GM19397 (cell line): ENCODE data around the gene RNF220.

ENCODE experiments used
- ATAC-seq: cut with Tn5 transposase; IDR thresholded peaks from one replicate; pipeline ENCODE4 v1.9.1; 2021; ENCODE audit warnings: mild to moderate bottlenecking, moderate library complexity; ENCODE audit not compliant: unreplicated experiment

The RNF220 gene

GRCh38 chr1:44606701-44607281, 201.7 kb downstream of the RNF220 start:
- ATAC-seq = no peak

GRCh38 chr1:44608141-44608540, 203.1 kb downstream of the RNF220 start:
- ATAC-seq = no peak

- ATAC-seq = no peak
Measured at GRCh38 chr1:44609412-44609767, 204.3 kb downstream of the RNF220 start.

DNA sequence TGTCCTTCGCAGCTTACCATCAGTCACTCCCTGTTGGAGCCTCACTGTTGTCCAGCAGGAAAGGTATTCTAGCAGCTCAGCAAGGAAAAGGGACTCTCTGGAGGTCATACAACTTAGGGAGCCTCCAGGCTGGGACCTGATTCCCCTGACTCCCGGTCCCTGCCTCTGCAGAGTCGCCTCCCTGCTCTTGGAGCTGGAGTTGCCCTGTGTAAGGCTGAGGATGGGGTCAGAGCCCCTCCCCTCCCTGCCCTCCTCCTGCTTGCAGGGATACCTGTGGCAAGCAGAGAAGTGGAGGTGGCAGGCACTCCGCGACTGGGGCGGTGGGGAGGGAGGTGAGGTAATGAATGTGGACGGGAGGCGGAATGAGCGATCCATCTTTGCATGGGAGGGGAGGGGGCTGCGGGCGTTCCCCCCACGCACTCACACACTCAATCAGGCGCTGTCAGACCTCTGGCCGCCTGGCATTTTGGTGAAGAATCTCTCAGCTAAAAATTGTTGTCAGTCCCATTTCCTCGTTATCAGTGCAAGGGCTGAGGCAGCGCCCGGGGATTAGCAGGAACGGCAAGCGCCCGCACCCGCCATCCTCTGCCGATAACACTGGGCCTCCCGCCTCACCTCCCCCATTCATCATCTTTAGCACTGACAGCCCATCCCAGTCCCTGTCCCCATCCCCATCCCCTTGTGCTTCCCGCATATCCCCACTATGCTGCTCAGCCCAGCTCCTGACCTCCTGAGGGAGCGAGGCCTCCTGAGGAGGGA, 204.9 kb downstream of the RNF220 start:
- ATAC-seq = no peak

GRCh38 chr1:44610527-44611148, 205.6 kb downstream of the RNF220 start:
- no peak for ATAC-seq

DNA sequence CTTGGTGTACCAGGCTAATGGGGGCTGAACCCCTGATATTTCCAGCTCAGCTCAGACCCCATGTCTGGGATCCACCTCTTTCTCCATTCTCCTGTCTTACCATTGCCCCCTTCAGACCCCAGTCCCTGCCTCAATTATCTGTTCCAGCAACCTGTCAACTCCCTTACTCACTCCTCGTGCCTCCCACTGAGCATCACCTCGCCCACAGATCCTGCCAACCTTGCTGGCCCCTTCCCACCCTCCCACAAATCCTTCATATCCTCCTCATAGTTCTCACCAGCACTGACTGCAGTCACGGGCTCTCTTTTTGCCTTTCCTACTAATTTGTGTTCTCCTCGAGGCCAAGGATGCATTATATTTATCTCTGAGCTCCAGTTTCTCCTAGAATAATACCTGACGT, 206.4 kb downstream of the RNF220 start:
- no peak for ATAC-seq

DNA sequence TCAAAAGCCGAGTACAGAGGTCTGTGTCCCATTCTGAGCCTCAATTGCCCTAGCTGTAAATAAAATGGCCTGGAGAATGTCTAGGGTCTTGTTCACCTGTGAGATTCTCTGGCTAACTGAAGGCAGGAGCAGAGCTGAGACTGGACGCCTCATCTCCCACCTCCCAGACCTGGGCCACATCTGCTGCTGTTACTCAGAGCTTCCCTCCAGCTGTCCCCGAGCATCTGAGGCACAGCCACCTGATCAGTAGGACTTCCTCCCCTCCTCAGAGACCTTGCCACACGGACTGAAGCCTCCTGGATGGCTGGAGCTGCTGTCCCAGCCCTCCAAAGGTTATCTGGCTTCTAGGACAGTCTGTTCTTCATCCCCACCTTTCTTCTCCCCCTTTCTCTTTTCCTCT, 206.8 kb downstream of the RNF220 start:
- ATAC-seq = no peak

GRCh38 chr1:44613941-44614340, 208.9 kb downstream of the RNF220 start:
- no peak for ATAC-seq

DNA sequence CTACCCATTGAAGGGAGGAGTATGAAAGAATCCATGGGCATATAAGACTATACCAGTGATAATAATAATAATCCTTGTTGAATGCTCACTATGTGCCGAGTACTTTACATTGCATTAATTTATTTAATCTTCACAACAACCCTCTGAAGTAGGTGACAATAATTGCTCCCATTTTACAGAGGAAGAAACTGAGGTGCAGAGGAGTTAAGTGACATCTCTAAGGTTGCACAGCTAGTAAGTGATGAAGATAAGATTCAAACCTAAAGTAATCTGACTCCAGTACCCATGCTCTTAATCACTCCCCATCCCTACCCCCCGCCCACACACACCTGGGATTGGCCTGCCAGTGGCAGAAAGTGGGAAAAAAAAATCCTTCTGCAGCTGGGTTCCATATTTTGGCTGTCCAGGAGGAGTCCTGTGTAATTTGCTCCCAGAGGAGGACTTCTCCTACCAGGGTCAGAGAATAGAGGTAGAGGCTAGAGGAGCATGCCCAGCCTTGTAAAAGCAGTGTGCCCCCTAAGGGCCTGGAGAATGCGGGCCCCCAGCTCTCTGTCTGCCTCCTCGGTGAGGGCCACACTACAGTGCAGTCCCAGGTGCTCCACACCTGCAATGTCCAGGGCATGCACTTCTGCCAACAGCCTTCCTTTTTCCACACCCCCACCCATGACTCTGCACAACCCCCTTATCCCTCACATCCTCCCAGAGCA, 211.4 kb downstream of the RNF220 start:
- ATAC-seq = no peak

DNA sequence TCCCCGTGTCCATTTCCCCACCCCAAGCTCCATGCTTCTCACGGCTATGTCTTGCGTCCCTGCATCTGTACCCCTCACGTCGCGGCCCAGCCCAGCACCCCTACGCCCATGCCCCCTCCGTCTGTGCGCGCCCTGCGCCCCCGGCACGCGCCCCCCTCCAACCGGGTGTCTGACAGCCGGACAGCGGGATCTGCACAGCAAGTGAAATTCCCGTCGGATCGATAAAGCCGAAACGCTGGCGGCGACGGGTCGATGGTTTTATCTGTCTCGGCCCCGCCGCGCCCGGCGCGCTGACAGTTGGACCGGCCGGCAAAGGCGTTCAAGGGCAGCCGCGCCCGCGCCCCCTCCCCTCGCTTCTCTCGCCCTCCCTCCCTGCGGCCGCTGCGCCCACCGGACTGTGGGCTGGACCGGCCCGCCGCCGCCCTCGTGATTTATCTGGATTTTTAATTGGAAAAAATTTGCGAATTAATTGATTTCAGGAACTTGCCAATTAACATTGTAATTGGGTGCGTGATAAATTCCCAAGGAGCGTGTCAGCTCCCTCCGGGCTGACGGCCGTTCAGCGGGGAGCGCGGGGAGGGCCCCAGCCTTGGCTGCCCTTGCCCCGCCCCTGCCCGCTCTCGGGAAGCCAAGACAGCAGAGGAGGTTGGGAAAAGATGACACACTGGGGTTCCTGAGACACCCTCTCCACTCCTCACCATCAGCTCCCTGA, 212.1 kb downstream of the RNF220 start:
- ATAC-seq = no peak

GRCh38 chr1:44617703-44618029, 212.6 kb downstream of the RNF220 start:
- no peak for ATAC-seq

- ATAC-seq = no peak
Measured at GRCh38 chr1:44619261-44619900, 214.3 kb downstream of the RNF220 start.

- ATAC-seq = no peak
Measured at GRCh38 chr1:44620072-44620471, 215.0 kb downstream of the RNF220 start.

DNA sequence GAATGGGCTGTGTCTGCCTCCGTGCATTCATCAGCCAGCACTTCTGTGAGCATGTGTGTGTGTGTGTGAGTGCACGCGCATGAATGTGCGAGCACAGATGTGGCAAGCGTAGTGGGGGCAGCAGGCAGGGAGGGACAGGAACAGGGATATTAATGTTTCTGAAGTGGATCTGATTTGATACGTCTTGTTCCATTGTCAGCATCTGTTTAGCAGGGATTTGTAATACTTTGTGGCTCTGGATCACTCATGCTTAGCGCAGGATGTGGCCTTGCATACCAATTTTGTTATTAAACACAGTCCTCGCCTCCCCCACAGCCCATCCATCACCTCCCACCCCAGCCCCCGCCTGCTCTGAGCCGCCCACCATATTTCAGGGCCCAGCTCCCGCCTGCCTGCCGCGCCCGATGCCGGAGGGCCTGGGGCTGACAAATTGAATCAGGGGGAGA, 216.8 kb downstream of the RNF220 start:
- no peak for ATAC-seq

DNA sequence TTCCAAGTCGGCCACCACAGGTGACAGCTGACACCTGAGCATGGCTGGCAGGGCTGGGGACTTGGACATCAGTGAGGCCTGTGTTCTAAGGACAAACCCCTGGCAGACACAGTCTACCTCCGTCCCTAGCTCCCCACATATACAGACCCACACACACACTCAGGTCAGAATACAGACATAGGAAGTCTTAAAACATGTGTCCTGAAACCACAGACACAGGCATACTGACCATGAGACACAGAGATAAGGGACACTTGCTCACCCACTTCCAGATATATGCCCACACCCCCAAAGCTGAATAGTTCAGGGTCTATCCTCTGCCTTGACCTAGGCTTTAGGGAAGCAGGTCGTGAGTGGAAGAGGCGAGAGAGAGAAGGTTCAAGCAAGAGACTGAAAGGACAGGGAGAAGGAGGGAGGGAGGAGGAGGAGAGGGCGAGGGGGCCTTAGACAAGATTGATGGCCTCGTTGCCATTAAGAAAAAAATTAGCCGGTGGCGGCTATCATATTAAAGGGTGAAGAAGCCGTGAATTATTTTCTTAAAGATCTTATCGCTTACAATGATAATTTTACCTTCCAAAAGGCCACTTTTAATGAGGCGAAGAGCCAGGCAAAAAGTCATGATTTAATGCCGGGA, 219.3 kb downstream of the RNF220 start:
- ATAC-seq = no peak

DNA sequence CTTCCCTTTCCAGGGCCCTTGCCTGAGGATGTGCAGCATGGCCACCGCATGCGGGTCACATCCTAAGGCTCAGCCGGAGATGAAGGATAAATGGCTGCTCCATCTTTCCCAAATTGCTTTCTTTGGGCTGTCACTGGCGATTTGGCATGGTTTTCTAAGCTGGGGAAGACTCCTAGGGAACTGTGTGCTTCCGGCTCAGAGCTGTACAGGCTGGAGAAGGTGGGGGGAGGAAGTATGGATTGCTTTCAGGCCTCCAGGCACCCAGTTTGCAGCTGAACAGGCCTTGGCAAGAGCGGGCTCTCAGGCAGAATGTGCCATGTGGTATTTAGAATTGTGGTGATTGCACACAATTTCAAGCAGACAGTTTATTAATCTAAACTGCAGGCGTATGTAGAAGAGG, 220.3 kb downstream of the RNF220 start:
- ATAC-seq = no peak

DNA sequence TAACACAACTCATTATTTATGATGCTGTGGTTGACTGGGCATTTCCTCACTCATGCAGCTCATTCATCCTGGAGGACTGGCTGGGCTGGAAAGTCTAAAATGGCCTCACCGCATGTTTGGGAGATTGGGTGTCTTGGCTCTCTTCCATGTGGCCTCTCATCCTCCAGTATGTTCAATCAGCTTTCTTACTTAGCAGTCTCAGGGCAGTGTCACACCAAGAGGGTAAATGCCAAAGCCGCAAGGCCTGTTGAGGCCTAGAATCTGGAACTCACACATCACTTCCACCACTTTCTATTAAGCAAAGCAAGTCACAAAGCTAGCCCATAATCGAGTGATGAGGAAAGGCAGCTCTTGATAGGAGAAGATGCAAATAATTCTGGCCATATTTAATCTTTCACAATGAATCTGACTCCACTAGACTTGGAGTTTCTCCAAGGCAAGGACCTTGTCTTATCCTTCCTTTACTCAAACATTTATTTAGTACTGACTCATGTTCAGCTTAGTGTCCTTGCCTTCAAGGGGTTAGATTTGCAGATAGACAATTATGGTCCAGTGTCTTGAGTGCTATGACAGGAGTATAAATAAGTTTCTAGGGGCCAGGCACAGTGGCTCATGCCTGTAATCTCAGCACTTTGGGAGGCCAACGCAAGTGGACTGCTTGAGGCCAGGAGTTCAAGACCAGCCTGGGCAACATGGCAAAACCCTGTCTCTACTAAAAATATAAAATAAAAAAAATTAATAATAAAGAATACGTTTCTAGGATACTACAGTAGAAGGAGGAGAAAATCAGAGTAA, 224.1 kb downstream of the RNF220 start:
- no peak for ATAC-seq

GRCh38 chr1:44630116-44630515, 225.1 kb downstream of the RNF220 start:
- ATAC-seq = no peak

DNA sequence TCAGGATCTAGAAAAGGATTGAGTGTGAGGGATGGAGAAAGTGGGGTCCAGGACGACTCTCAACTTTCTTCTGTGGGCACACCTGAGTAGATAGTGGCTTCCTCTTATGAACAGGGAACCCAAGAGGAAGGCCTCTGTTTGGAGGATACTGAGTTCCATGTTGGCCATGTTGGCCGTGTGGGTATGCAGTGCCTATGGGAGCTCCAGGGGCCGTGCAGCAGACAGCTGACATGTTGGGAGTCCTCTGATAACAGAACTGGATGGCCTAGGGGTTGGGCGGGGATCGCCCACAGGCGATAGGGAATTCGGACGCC, 226.2 kb downstream of the RNF220 start:
- ATAC-seq = no peak
